ENCODE results near the gene TOPBP1. TPM values are rescaled to one million over a fixed set of nuclear protein-coding genes. Genes with fewer than 3 reads are reported as not detected.

TOPBP1 gene
- total RNA-seq, 1 donor, result 33.7 TPM

GRCh38 chr3:133574260-133574881 lies 87.4 kb downstream of the TOPBP1 start:
- no peaks in the 10 kb centered on the region for H3K27me3 ChIP-seq (ENCODE audit: insufficient read depth, low read length)
- H3K9me3 ChIP-seq (ENCODE audit: low read depth, low read length), result no peaks in the 10 kb centered on the region
- H3K36me3 ChIP-seq (ENCODE audit: insufficient read depth, low read length), result peaks cover 43% of the 10 kb centered on the region
- peaks cover 58% of the 10 kb centered on the region for H3K4me1 ChIP-seq (ENCODE audit: insufficient read depth, low read length)
- H3K4me3 ChIP-seq (ENCODE audit: insufficient read depth, low read length), result peak overlapping the region; percentile 80
- peak overlapping the region; percentile 90 for H3K4me2 ChIP-seq (ENCODE audit: insufficient read depth, low read length)
- peak; percentile 4 for TF ChIP-seq CTCF (IDR thresholded peaks at IDR 0.05; ENCODE audit: extremely low read depth, low read depth, low read length)
- H2AFZ ChIP-seq (ENCODE audit: low read length), result peak overlapping the region; percentile 66
- H3K27ac ChIP-seq (ENCODE audit: low read depth, low read length), result peak overlapping the region; percentile 91
- H4K20me1 ChIP-seq (ENCODE audit: insufficient read depth, low read length), result peaks cover 45% of the 10 kb centered on the region
- peaks cover 50% of the 10 kb centered on the region for H3K79me2 ChIP-seq (ENCODE audit: insufficient read depth, low read length)
- peak; percentile 84 for DNase-seq (ENCODE audit: insufficient read length, low spot score, missing footprints)

- no peak for TF ChIP-seq CTCF (IDR thresholded peaks at IDR 0.05; ENCODE audit: extremely low read depth, low read depth, low read length)
- Histone ChIP-seq H3K4me2 (ENCODE audit: insufficient read depth, low read length) (peak within 1 kb of the TSS; percentile 90), H4K20me1 (ENCODE audit: insufficient read depth, low read length) (peaks cover 38% of the 10 kb centered on the region), H3K9me3 (ENCODE audit: low read depth, low read length) (no peaks in the 10 kb centered on the region), H3K4me3 (ENCODE audit: insufficient read depth, low read length) (peak within 1 kb of the TSS; percentile 80), H3K79me2 (ENCODE audit: insufficient read depth, low read length) (peaks cover 44% of the 10 kb centered on the region), H3K27me3 (ENCODE audit: insufficient read depth, low read length) (no peaks in the 10 kb centered on the region), H3K27ac (ENCODE audit: low read depth, low read length) (peak within 1 kb of the TSS; percentile 91), H3K36me3 (ENCODE audit: insufficient read depth, low read length) (peaks cover 36% of the 10 kb centered on the region), H3K4me1 (ENCODE audit: insufficient read depth, low read length) (peaks cover 61% of the 10 kb centered on the region), H2AFZ (ENCODE audit: low read length) (peak within 1 kb of the TSS; percentile 88)
- DNase-seq (ENCODE audit: insufficient read length, low spot score, missing footprints), result no peak
These were observed 88.0 kb downstream of the TOPBP1 start, which contains the start of gene CDV3 for GRCh38 chr3:133573629-133574194. TSS of gene CDV3 (plus strand) at chr3:133573686. CDS start at chr3:133574045, 359 bp downstream.

GRCh38 chr3:133573054-133573628 lies 88.6 kb downstream of the TOPBP1 start:
- DNase-seq (ENCODE audit: insufficient read length, low spot score, missing footprints), result peak; percentile 96
- Histone ChIP-seq H2AFZ (ENCODE audit: low read length) (peak overlapping the region; percentile 88), H4K20me1 (ENCODE audit: insufficient read depth, low read length) (peaks cover 33% of the 10 kb centered on the region), H3K27ac (ENCODE audit: low read depth, low read length) (peak overlapping the region; percentile 77), H3K4me2 (ENCODE audit: insufficient read depth, low read length) (peak overlapping the region; percentile 73), H3K36me3 (ENCODE audit: insufficient read depth, low read length) (peaks cover 31% of the 10 kb centered on the region), H3K9me3 (ENCODE audit: low read depth, low read length) (no peaks in the 10 kb centered on the region), H3K27me3 (ENCODE audit: insufficient read depth, low read length) (no peaks in the 10 kb centered on the region), H3K79me2 (ENCODE audit: insufficient read depth, low read length) (peaks cover 38% of the 10 kb centered on the region), H3K4me3 (ENCODE audit: insufficient read depth, low read length) (peak overlapping the region; percentile 80), H3K4me1 (ENCODE audit: insufficient read depth, low read length) (peaks cover 62% of the 10 kb centered on the region)
- TF ChIP-seq CTCF (IDR thresholded peaks at IDR 0.05; ENCODE audit: extremely low read depth, low read depth, low read length), result no peak

Measured in osteoblast (primary cell).